Thyroid gland (tissue), 4 donors: ENCODE results near the gene PKP4.

ENCODE experiments used
- CTCF ChIP-seq, 6 experiments: fragments of 200-600 bp in 3 of 6; fragments of 450-650 bp in 3 of 6; sonication (generic) in 3 of 6; IDR thresholded peaks; one replicate each; pipeline ENCODE4 v1.5.1; 2016 to 2019; ENCODE audit warnings: antibody characterized with exemption in 6 of 6, mild to moderate bottlenecking in 2 of 6, inconsistent platforms in 1 of 6, moderate library complexity in 1 of 6
- POLR2A ChIP-seq, 2 donors: fragments of 450-650 bp; IDR thresholded peaks; one replicate each; pipeline ENCODE4 v1.6.1; 2017; ENCODE audit warnings: antibody characterized with exemption in 2 of 2, mild to moderate bottlenecking in 2 of 2, moderate library complexity in 1 of 2

GRCh38 chr2:158724803-158725381, 268.1 kb downstream of the PKP4 start:
- TF ChIP-seq CTCF (IDR thresholded peaks at IDR 0.05), result no peak
- TF ChIP-seq POLR2A (IDR thresholded peaks at IDR 0.05), result peak in 1 of 2 donors; percentile 10
